NCI-H128 (cell line): ENCODE results near the gene FILIP1L.
"Not testable (repeated sequence)": the region's sequence is repeated elsewhere in the genome, so short reads cannot be mapped to it uniquely, and the experiment has no call there.

Source experiments
- DNase-seq: peaks from one replicate; lab custom pipeline; 2025; ENCODE audit not compliant: unreplicated experiment; lab: John Stamatoyannopoulos, UW

The FILIP1L gene

GRCh38 chr3:100075851-100076730, 38.2 kb downstream of the FILIP1L start:
- DNase-seq: no peak

DNA sequence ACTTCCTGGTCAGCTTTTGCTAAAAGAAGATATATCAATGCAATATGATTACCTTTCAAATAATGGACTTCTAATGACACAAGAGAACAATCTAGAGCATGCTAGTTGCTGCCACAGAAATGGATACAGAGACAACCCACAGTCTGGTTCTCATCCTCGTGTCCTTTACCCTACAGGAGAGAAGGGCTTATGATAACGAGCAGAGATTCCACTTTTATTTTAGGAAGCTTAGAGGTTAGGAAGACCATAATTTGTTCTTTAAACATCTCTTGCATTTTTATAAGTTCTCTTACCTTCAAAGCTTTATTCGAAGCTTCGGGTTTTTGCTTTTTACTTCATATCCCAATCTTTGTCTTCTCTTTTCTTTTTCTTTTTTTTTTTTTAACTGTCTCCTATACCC, 39.1 kb downstream of the FILIP1L start:
- no peak for DNase-seq

GRCh38 chr3:100073714-100074307, 40.5 kb downstream of the FILIP1L start:
- no peak for DNase-seq

GRCh38 chr3:100073049-100073713, 41.1 kb downstream of the FILIP1L start:
- DNase-seq: no peak

DNA sequence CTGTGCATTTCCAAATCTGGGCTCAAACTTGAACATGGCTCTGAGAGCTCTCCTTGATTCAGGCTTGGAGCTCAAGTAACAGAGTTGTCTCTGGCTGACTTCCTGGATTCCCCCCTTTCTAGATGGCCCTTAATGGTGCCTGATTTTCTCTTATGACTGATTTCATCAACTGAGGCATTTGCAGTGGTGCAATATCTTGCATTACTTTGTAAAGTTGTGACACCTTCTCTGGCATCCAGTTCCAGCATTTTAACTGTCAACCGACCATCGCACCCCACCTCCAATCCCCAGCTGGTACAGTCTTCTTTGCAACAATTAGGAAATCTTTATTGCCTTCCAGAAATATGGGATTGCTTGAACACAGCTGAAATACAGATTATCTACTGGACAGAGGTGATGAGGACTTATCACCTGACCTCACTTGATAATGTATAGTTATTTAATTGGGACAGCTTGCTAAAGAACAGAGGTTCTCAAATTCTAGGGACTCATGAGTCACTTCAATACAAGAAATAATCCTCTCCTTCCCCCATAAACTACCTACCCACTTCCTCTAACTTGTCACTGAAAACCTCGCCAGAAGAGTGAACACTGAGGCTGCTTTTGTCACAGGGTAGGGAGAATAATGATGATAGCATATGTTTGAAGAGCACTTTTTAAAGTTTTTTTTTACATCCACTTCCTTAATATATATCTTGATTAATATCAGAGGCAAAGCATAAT, 41.8 kb downstream of the FILIP1L start:
- DNase-seq: no peak

DNA sequence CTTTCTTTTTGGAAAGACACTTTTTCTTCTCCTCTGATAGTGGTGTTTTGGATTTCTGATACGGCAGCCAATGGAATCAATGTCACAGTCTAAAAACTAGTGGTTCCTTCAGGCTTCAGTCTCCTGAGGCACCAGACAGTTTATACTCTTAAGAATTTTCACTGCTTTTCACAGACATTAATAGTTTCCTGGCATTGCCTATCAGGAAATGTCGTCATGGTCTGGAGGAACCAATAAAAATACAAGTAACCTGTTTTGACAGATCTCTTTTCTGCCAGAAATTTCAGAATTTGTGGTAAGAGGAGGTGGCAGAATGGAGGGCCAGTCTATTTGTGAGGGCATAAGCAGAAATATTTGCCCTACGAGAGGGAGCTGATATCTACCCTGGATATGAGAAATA, 44.8 kb downstream of the FILIP1L start:
- no peak for DNase-seq

GRCh38 chr3:100068826-100069225, 45.5 kb downstream of the FILIP1L start:
- DNase-seq: no peak

DNA sequence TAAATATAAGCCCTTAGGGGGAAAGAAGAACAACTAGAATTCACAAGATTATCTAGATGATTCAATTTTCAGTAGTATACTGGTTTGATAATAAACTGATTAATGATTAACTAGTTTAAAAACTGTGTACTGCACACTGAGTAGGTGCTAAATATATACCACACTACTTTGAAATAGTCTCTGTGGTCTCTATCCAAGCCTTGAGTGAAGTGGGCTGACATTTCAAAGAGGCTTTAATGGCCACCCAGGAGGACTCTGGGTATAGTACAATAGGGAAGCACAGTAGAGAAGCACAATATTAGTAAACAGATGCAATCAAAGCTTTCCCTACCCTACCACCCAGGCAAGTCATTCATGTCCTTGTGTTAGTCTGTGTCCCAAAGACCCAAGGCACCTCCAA, 46.7 kb downstream of the FILIP1L start:
- no peak for DNase-seq

DNA sequence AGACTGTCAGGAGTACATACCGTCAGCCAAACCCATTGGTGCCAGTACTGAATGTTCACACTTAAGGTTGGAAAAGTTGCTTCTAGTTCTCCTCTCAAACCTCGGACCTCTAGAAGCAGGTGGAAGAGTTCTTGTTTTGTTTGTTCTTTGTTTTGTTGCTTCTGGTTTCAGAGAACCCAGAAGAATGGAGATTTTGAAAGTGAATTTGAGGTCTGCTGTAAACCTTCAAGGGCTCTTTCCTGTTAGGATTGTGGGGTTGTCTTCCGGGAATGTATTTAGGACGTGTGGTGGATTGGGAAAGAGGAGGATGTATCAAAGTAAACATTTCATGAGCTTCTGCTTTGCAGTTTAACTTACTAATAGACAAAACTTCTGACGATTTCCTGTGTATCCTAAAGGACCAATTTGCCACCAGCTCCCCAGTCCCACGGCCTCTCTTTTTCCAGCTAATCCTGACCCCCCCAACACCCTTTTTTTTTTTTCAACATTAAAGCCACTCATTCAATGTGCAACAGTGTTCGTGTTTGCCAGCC, 50.3 kb downstream of the FILIP1L start:
- DNase-seq: no peak

GRCh38 chr3:100062665-100063064, 51.6 kb downstream of the FILIP1L start:
- DNase-seq: no peak

- DNase-seq: no peak
Measured at GRCh38 chr3:100060685-100061484, 53.4 kb downstream of the FILIP1L start.

- no peak for DNase-seq
Measured at GRCh38 chr3:100059472-100059871, 54.8 kb downstream of the FILIP1L start.

DNA sequence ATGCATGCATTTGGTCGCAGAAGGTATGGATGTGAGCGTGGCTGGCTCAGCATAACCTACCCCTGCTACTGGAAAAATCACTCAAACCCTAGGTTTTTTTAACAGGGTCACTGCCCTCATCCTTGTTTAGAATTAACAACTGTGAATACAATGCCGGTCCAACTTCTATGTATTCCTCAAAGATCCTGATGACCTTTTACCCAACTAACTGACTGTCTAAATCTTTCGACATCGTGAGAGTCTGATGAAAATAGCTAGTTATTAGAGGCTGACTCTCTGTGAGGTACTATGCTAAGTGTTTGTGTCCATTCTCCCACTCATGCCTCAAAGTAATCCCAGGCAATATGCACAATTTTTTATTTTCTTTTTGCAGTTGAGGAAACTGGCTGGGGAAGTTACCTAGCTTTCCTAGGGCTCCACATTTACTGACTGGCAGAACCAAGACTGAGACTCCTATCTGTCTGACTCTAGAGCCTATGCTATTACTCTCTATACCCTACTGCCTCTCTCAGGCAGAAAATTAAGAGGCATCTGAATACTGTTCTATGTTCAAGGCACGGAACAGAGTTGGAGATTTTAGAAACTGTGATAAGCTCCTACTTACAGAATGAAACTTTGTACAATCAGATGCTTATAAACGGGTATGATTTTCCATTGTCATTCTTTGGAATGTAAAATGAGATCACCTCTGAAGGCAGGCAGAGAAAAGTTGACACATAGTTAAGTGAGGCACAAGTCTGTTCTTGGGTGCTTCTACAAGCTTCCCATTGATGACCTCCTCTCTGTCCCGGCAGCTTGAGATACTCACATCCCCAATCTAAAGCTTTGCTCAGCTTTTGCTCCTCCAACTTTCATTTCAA, 56.4 kb downstream of the FILIP1L start:
- no peak for DNase-seq

- DNase-seq: no peak
Measured at GRCh38 chr3:100053951-100054620, 60.2 kb downstream of the FILIP1L start.

DNA sequence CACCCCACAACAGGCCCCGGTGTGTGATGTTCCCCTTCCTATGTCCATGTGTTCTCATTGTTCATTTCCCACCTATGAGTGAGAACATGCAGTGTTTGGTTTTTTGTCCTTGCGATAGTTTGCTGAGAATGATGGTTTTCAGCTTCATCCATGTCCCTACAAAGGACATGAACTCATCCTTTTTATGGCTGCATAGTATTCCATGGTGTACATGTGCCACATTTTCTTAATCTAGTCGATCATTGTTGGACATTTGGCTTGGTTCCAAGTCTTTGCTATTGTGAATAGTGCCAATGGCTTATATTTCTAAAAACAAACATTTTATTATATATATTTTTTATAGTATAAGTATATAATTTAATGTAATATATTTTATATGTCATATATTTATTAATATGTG, 62.8 kb downstream of the FILIP1L start:
- DNase-seq: not testable (repeated sequence)

GRCh38 chr3:100048248-100048647, 66.1 kb downstream of the FILIP1L start:
- no peak for DNase-seq

GRCh38 chr3:100047455-100048141, 66.7 kb downstream of the FILIP1L start:
- no peak for DNase-seq

- DNase-seq: no peak
Measured at GRCh38 chr3:100046986-100047385, 67.3 kb downstream of the FILIP1L start.
